ENCODE results near the gene PDCD1. TPM values are rescaled to one million over a fixed set of nuclear protein-coding genes. Genes with fewer than 3 reads are reported as not detected.

Gene PDCD1
- total and polyA plus RNA-seq, 10 of the 15 experiments (the other 5 are each of a cell fraction or from before 2014, with no cell fraction given), result 0.62 to 6.4 (median 2.9) TPM; not detected in 2

DNA sequence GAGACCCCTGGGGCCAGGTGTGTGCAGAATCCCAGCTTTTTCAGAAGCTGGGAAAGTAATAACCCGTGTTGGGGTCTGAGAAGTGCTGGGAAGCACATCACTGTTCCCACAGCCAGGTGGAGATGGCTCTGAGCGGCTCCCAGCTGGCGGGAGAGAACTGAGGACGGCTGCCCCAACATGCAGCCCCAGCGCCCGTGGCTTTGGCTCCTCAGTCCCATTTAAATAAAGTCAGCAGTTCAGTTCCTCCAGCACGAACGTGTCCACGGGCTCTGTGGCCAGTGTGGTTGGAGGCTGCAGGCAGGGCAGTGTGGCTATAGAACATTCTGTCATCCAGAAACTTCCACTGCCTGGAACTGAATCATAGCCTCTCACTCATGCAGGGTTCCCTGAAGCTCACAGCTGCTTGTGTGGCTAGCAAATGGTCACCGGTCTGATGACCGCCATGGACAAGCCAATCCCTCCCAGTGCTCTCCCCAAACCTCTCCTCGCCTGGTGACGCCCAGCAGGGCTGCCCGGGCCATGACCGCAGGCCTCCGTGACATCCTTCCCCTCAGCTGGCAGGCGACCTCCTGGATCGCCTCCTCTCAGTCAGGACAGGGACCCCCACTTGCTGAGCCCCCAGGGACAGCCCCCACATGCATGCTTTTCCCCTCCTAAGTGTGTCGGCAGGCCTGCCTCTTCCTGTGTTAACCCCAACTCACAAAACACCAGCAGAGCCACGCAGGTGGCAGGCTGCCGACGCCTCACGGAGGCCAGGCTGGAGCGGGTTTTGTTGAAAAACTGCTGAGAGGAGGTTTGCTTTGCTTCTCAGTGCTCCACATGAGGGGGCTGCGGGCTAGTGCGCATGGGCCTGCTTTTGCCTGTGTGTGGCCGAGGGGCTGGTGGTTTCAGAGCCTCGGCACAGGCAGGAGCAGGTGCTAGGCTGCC, 12.2 kb upstream of the PDCD1 start:
- Histone ChIP-seq H3K36me3 (ENCODE audit: control insufficient read depth in 2 of 2, insufficient read depth in 2 of 2, low read length in 1 of 2) (no peaks in the 10 kb centered on the region), H3K4me3 (no peak overlapping the region), H3K9me3 (replicated peaks; ENCODE audit: control insufficient read depth, insufficient read depth, low read length) (no peaks in the 10 kb centered on the region; the same call in 1 of the 3 replicates), H3K9ac (ENCODE audit: control insufficient read depth, insufficient read depth, low read length) (no peak overlapping the region), H3K79me2 (ENCODE audit: control insufficient read depth, insufficient read depth, low read length) (no peaks in the 10 kb centered on the region), H4K20me1 (ENCODE audit: control insufficient read depth, insufficient read depth) (peaks cover 1% of the 10 kb centered on the region; the same call in 1 of the 2 replicates), H3K4me2 (ENCODE audit: control insufficient read depth, insufficient read depth) (no peak overlapping the region), H3K27ac (ENCODE audit: control insufficient read depth, insufficient read depth) (no peak overlapping the region), H3K4me1 (ENCODE audit: control insufficient read depth, insufficient read depth, low read length) (no peaks in the 10 kb centered on the region), H2AFZ (ENCODE audit: control insufficient read depth, low read depth, low read length) (no peak overlapping the region), H3K27me3 (replicated peaks in 1 of 2; ENCODE audit: control insufficient read depth in 2 of 2, insufficient read depth in 2 of 2, low read length in 1 of 2) (no peaks in the 10 kb centered on the region)
- TF ChIP-seq HDGF (IDR thresholded peaks at IDR 0.05) (no peak), IKZF2 (IDR thresholded peaks at IDR 0.05) (no peak), SMAD1 (IDR thresholded peaks at IDR 0.05; ENCODE audit: low read depth, partially characterized antibody) (no peak), ATF7 (IDR thresholded peaks at IDR 0.05; ENCODE audit: low read depth) (no peak), MTA2 (IDR thresholded peaks at IDR 0.05; ENCODE audit: low read depth) (no peak), TCF12 (IDR thresholded peaks at IDR 0.05; ENCODE audit: low read depth, low read length) (no peak), KLF5 (IDR thresholded peaks at IDR 0.05; ENCODE audit: partially characterized antibody) (no peak), MTA3 (IDR thresholded peaks at IDR 0.05; ENCODE audit: borderline replicate concordance, low read length) (no peak)
- TF ChIP-seq, protein P1, sequence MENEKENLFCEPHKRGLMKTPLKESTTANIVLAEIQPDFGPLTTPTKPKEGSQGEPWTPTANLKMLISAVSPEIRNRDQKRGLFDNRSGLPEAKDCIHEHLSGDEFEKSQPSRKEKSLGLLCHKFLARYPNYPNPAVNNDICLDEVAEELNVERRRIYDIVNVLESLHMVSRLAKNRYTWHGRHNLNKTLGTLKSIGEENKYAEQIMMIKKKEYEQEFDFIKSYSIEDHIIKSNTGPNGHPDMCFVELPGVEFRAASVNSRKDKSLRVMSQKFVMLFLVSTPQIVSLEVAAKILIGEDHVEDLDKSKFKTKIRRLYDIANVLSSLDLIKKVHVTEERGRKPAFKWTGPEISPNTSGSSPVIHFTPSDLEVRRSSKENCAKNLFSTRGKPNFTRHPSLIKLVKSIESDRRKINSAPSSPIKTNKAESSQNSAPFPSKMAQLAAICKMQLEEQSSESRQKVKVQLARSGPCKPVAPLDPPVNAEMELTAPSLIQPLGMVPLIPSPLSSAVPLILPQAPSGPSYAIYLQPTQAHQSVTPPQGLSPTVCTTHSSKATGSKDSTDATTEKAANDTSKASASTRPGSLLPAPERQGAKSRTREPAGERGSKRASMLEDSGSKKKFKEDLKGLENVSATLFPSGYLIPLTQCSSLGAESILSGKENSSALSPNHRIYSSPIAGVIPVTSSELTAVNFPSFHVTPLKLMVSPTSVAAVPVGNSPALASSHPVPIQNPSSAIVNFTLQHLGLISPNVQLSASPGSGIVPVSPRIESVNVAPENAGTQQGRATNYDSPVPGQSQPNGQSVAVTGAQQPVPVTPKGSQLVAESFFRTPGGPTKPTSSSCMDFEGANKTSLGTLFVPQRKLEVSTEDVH (IDR thresholded peaks at IDR 0.05; ENCODE audit: low read depth, partially characterized antibody), result no peak
- TF ChIP-seq, protein P2, sequence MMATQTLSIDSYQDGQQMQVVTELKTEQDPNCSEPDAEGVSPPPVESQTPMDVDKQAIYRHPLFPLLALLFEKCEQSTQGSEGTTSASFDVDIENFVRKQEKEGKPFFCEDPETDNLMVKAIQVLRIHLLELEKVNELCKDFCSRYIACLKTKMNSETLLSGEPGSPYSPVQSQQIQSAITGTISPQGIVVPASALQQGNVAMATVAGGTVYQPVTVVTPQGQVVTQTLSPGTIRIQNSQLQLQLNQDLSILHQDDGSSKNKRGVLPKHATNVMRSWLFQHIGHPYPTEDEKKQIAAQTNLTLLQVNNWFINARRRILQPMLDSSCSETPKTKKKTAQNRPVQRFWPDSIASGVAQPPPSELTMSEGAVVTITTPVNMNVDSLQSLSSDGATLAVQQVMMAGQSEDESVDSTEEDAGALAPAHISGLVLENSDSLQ (IDR thresholded peaks at IDR 0.05), result no peak
- RAD21 ChIA-PET (ENCODE audit: unreplicated experiment), result no interaction called here
- intact Hi-C loops (cut with micrococcal nuclease; ENCODE audit: unreplicated experiment) (no loop called here), in situ Hi-C loops (cut with MboI) (loop anchor here (10.0 kb wide), 1 partner anchor 356 kb away; no protein-coding TSS in a partner anchor)
- POLR2A ChIA-PET, result no interaction called here
- no peak for FAIRE-seq
- 34% methylated on average over 28 of the region's 28 CpGs for WGBS (ENCODE audit: insufficient coverage, insufficient replicate concordance, low lambda C conversion rate, missing lambda C conversion rate)
- CTCF ChIA-PET, result no interaction called here
- no peak for DNase-seq (ENCODE audit: low read depth, low spot score)
- ATAC-seq, result peak; percentile 12
- no TSS peak for BruUV-seq (replicated peaks)
- SMC1A ChIA-PET (ENCODE audit: uncharacterized antibody, unreplicated experiment), result interaction anchor here (0.8 kb wide), 1 partner anchor 27 kb away, joined by 3 read pairs; no protein-coding TSS in a partner anchor
